Right cardiac atrium (tissue), 5 donors: ENCODE results near the gene RAB6C. TPM values are rescaled to one million over a fixed set of nuclear protein-coding genes. Genes with fewer than 3 reads are reported as not detected.
A peak's percentile ranks its signal among the peaks of the same experiment; 100 is the strongest.
"Not testable (repeated sequence)": the region's sequence is repeated elsewhere in the genome, so short reads cannot be mapped to it uniquely, and the experiment has no call there.

Experiments used
- ATAC-seq, 2 donors: fragments of 200-7000 bp; cut with Tn5 transposase; one replicate each; pipeline versions ENCODE4 v1.8.0 to v1.9.1; 2020; ENCODE audit warnings: moderate library complexity in 2 of 2, mild to moderate bottlenecking in 1 of 2
- DNase-seq, 3 donors: peaks; one replicate each; pipeline ENCODE4 v3.0.0-alpha.2; 2020
- H3K27ac ChIP-seq: one replicate; pipeline ENCODE4 v1.5.1; 2013; ENCODE audit warnings: mild to moderate bottlenecking, low read length, control low read depth, moderate library complexity
- H3K27me3 ChIP-seq: one replicate; pipeline ENCODE4 v1.6.1; 2013; ENCODE audit not compliant: control insufficient read depth, insufficient read depth
- H3K4me1 ChIP-seq: one replicate; pipeline ENCODE4 v1.6.1; 2013; ENCODE audit warnings: low read length; ENCODE audit not compliant: control insufficient read depth, insufficient read depth
- H3K4me3 ChIP-seq: one replicate; pipeline ENCODE4 v1.5.1; 2013; ENCODE audit warnings: low read length, control low read depth
- H3K9me3 ChIP-seq: one replicate; pipeline ENCODE4 v1.6.1; 2013; ENCODE audit warnings: low read length; ENCODE audit not compliant: control insufficient read depth
- WGBS: extraction: QIAGEN DNeasy Blood & Tissue Kit; methylation state at CpG from one replicate; pipeline ENCODE4 v1.1.7; 2013; 5-methylcytosine and 5-hydroxymethylcytosine counted together
- intact Hi-C, 4 donors: fragments of 100-400 bp; cut with DNase I; formaldehyde crosslinking; loops; one replicate each; pipeline versions ENCODE4 v1.11.0 to v1.14.0; 2022 to 2023
- long read RNA-seq, 4 donors: library from polyadenylated mRNA; unstranded; transcript quantifications; one replicate each; pipeline ENCODE4 v2.0.0, GENCODE V29; 2020 to 2021
- polyA plus RNA-seq: library from polyadenylated mRNA; stranded (reverse); fragments of 200-250 nt; gene quantifications from one replicate; pipeline ENCODE4 v1.2.3, GENCODE V29; 2013
- total RNA-seq, 4 donors: library from RNA; stranded (reverse); fragmentation: NEBNext Ultra II Directional; extraction: Animal tissue kit (Norgen Biotek cat#: 25700); gene quantifications; one replicate each; pipeline ENCODE4 v1.2.1, GENCODE V29; 2021
- donor health status: healthy with polysubstance abuse.
- donor health status: DM: no; HTN: yes; CAD: no.
- donor health status: DM: no; HTN: no; CAD: no.
- donor health status: DM: no; HTN: yes; CAD: no; lungs with severe emphysema.
- donor health status: DM: yes; HTN: yes; CAD: no.

The RAB6C gene
- total RNA-seq (under 1 TPM in 1 of 4 donors, not detected in 3; 0.14 TPM), polyA plus RNA-seq (0.07 TPM)
- long read RNA-seq, donor 1, result 0 reads
- long read RNA-seq, donor 2, result 0 reads
- long read RNA-seq, donor 3, result 0 reads
- long read RNA-seq, donor 4, result 0 reads

DNA sequence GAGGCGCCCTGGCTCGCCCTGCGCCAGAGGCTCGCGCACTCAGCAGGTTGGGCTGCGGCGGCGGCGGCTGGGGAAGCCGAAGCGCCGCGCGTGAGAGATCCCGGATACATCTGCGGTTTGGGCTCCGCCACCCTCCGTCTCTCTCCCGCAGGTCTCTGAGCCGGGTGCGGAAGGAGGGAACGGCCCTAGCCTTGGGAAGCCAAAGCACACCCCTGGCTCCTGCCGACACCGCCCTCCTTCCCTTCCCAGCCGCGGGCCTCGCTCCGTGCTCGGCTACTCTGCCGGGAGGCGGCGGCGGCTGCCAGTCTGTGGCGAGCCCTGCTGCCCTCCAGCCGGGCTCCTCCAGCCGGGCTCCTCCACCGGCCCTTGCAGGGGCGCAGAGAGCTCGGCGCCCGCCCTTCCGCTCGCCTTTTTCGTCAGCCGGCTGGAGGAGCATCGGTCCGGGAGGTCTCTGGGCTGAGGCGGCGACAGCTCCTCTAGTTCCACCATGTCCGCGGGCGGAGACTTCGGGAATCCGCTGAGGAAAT lies at the start of gene RAB6C:
TSS of gene RAB6C (plus strand) at position 38 of the 527 bp plus-strand sequence. CDS start at position 488, 450 bp downstream.
- DNase-seq, result peak; percentile 16 to 56 (median 43)

DNA sequence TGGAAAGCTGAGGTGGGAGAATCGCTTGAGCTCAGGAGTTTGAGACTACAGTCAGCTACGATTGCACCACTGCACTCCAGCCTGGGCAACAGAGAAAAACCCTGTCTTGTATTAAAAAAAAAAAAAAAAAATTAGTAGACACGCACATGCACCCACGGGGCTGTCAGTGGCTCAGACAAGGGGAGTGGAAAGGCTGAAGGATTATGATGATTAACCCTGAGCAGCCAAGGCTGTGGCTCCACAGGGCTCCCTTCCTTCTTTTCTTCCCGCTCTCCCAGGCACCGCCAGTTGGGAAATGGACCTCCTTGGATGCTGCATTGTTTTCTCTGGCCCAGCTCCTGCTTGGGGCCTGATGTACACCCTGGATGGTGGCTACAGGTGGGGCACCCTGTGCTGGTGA lies 49.0 kb upstream of the RAB6C start:
- no peak overlapping the region for H3K27ac ChIP-seq
- intact Hi-C loops, result no loop called here
- H3K9me3 ChIP-seq, result no peaks in the 10 kb centered on the region
- DNase-seq, result no peak
- no peak for ATAC-seq
- WGBS, result 55% methylated on average over 6 of the region's 6 CpGs
- H3K4me3 ChIP-seq, result no peak overlapping the region
- H3K4me1 ChIP-seq, result no peaks in the 10 kb centered on the region
- H3K27me3 ChIP-seq, result peaks cover 2% of the 10 kb centered on the region

More for the DNA sequence above, at the start of gene RAB6C:
- H3K4me3 ChIP-seq, result peak within 1 kb of the TSS; percentile 60
- H3K27me3 ChIP-seq, H3K27ac ChIP-seq, H3K4me1 ChIP-seq, H3K9me3 ChIP-seq, intact Hi-C loops: not testable (repeated sequence)
- WGBS, result 1% methylated on average over 54 of the region's 54 CpGs
- ATAC-seq, result peak; percentile 84 to 88

DNA sequence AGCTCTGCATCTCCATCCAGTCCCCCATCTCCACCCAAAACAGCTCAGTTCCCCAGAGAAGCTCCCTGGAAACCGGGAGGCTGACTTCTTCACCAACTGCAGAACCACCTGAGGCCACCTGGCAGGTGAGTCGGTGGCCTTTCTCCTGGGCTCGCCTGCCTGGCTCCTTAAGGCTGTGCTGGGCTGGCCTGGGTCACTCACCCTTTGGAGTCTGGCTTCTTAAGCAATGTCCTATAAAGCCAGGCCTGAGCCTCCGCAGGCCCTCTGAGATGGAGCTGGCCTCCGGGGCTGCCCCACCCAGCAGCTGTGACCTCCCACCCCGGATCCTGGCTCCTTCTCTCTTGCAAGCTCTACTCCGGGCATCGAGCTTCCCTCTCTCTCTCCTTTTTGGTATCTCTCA lies 46.1 kb upstream of the RAB6C start:
- H3K27me3 ChIP-seq, intact Hi-C loops, H3K27ac ChIP-seq, H3K9me3 ChIP-seq, DNase-seq, H3K4me1 ChIP-seq, ATAC-seq, H3K4me3 ChIP-seq: not testable (repeated sequence)
- WGBS, result 45% methylated on average over 8 of the region's 8 CpGs

DNA sequence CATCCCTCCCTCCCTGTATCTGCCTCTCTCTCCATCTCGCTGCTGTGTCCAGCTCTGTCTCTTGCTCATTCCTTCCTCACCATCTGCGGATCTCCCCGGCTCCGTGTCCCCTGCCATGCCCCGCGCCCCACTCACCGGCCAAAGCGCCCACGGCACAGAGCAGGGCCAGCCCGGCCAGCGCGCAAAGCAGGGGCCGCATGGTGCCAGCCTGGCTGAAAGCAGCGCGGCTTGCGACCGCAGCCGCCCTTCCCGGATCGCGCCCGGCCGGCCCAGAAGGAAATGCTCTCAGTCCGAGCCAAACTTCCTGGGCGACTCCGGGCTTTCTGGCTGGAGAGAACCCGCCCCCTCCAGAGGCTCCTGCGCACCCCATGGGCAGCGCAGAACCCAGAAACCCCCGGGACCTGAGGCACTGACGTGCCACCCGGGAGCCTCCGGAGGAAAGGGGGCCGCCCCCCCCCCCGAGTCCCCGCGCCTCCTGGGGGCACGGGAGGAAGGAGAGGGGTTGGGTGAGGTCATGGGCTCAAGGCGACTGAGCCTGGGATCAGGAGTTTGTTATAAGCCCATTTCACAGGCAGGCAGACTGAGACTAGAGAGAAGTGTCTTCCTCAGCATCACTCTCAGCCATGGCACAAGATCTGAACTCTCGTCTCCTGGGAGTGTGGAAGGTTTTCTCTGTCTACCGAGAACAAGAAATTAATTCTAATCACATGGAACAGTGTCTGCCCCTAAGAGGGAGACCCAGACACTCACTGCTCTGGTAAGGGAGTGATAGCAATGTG lies 45.2 kb upstream of the RAB6C start:
- no peak for DNase-seq
- Histone ChIP-seq H3K27ac (no peak overlapping the region), H3K4me1 (no peaks in the 10 kb centered on the region), H3K4me3 (no peak overlapping the region), H3K9me3 (no peaks in the 10 kb centered on the region), H3K27me3 (no peaks in the 10 kb centered on the region)
- 5% methylated on average over 41 of the region's 41 CpGs for WGBS
- intact Hi-C loops, result no loop called here
- ATAC-seq, result peak; percentile 19 to 53

DNA sequence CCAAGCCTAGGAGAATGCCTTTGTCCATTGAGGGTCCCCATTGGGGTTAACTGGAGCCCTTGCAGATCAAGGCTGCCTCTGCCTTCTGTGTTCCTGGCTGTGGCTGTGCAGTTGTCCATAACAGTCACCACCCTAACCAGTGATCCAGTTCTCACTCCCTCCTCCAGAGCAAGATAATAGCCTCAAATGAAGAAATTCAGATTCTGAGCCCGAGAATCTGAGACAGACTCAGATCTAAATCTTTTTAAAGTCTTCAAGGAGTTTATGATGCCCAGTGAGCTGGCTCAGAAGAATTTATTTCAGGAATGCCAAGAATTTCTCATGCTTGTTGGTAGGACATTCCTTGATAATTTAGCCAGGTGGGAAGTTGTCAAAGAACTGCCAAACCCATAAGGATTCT lies 44.3 kb upstream of the RAB6C start:
- intact Hi-C loops, result no loop called here
- Histone ChIP-seq H3K4me3 (no peak overlapping the region), H3K9me3 (no peaks in the 10 kb centered on the region), H3K4me1 (no peaks in the 10 kb centered on the region), H3K27ac (no peak overlapping the region), H3K27me3 (no peaks in the 10 kb centered on the region)
- ATAC-seq (no peak), DNase-seq (no peak)
- 31% methylated on average over 1 of the region's 1 CpG for WGBS

DNA sequence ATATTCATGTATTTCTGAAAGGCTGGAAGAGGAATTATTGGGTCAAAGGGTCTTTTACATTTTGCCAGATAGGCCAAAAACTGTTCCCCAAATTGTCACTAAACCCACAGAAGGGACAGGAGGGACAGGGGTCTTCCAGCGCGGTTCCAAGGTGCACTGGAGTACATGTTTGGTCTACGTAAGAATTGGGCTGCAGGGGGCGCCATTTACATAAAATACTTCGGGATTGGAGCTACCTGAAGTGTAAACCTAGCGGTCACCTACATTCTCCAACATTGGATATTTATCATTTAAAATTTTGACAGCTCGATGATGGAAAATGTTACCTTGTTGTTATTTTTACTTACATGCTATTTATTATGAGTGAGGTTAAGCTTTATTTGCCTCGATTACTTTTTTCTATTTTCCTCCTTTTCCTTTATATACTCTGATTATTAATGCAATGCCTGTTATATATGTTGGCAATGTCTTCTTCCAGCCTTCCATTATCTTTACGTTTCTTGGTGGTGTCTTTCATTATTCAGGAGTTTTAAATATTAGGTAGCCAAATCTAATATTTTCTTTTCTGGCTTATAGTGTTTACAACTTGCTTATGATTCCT lies 43.0 kb upstream of the RAB6C start:
- Histone ChIP-seq H3K4me1 (no peaks in the 10 kb centered on the region), H3K27me3 (no peaks in the 10 kb centered on the region), H3K9me3 (no peaks in the 10 kb centered on the region), H3K27ac (no peak overlapping the region), H3K4me3 (no peak overlapping the region)
- ATAC-seq, result no peak
- WGBS, result 75% methylated on average over 9 of the region's 9 CpGs
- intact Hi-C loops, result no loop called here
- DNase-seq, result no peak

DNA sequence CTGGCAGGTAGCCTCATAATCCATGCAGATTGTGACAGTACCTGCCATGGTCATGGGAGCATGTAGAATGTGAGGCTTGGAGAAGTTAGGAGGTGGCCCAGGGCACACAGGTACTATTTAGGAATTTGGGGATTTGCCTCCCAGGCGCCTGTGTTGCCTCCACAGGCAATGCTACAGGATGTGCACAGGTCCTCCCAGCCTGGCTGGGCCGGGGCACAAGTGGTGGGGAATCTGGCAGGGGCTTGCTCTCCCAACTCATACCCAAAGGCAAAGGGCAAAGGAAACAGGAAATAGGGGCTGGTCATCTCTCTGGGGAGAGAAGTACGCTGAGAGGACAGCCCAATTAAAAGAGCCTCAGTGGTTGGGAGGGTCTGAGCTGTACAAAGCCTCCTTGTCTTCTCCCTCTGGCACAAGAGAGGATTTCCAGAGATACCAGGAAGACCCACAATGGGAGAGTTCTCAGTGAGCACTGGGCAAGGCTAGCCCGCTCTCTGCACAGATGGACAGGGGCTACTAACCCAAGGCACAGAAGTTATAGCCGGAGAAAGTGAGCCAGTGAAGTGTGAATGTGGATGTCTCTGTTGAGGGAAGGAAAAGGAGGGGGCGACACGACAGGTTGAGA lies 40.5 kb upstream of the RAB6C start:
- ATAC-seq, H3K9me3 ChIP-seq, H3K27ac ChIP-seq, intact Hi-C loops, DNase-seq, H3K27me3 ChIP-seq, H3K4me1 ChIP-seq, H3K4me3 ChIP-seq: not testable (repeated sequence)
- WGBS, result 78% methylated on average over 7 of the region's 7 CpGs

DNA sequence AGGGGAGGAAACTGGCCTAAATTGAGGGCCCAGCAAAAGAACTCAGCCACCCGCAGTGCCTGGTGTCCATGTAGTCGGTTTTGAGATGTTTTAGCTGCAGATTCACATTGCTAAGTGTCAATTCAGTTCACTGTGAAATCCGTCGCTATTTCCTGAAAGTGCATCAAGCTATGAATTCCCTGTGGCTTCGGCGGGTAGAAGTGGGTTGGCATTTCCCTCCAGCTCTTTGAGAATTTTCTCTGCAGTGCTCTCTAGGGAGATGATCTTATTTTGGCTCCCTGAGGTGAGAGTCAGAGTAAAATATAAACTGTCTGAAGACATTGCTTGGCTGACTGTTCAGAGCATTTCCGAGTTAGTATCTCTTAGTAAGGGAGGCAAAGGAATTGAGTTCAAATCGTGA lies 36.0 kb upstream of the RAB6C start:
- ATAC-seq, H3K4me1 ChIP-seq, H3K27ac ChIP-seq, H3K4me3 ChIP-seq, intact Hi-C loops, H3K27me3 ChIP-seq, DNase-seq, H3K9me3 ChIP-seq: not testable (repeated sequence)
- WGBS, result 71% methylated on average over 8 of the region's 8 CpGs

DNA sequence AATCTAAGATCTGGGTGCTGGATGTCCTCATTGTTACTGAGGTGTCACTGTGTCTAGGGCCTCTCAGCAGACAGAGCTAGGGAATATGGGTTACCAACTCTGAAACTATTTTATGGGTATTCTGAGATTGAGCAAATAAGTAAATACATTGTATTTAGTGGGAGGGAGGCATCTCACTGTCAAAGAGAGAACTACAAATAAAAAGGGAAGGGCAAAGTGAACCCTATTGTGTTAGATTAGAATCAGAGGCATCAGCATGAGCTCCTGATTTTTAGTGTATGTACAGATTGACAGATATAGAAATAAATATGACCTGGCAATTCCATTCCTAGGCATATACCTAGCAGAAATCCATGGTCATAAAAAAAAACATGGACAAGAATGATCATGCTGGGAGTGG lies 33.9 kb upstream of the RAB6C start:
- H3K9me3 ChIP-seq, result no peaks in the 10 kb centered on the region
- intact Hi-C loops, result no loop called here

DNA sequence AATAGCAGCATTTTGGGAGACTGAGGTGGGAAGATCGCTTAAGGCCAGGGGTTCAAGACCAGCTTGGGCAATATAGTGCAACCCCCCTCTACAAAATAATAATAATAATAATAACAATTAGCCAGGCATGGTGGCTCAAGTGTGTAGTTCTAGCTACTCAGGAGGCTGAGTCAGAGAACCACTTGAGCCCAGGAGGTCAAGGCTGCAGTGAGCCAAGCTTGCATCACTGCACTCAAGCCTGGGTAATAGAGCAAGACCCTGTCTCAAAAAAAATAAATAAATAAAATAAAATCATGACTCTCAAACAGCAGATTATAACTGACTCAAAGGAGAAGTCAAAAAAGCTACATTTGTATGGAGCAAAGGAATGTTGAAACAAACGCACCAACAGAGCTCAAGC lies 31.8 kb upstream of the RAB6C start:
- intact Hi-C loops, H3K4me3 ChIP-seq, H3K27ac ChIP-seq, ATAC-seq, DNase-seq, H3K27me3 ChIP-seq, H3K9me3 ChIP-seq, H3K4me1 ChIP-seq: not testable (repeated sequence)
- 43% methylated on average over 2 of the region's 2 CpGs for WGBS

More for the DNA sequence above, 33.9 kb upstream of the RAB6C start:
- no peak overlapping the region for H3K4me3 ChIP-seq
- DNase-seq (no peak), ATAC-seq (no peak)
- no peaks in the 10 kb centered on the region for H3K4me1 ChIP-seq
- no peak overlapping the region for H3K27ac ChIP-seq
- no peaks in the 10 kb centered on the region for H3K27me3 ChIP-seq

DNA sequence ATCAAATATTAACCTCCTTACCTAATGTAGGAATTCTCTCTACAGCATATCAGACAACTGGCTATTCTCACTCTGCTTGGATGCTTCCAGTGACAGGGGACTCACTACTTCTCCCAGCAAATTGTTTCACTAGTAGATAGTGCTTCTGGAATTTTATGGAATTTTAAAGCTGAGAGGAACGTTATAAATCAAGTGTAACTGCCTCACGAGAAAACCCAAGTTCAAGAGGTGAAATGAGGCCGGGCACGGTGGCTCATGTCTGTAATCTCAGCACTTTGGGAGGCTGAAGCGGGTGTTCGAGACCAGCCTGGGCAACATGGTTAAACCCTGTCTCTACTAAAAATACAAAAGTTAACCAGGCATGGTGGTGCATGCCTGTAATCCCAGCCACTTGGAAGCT lies 23.3 kb upstream of the RAB6C start:
- WGBS, result 83% methylated on average over 6 of the region's 6 CpGs
- H3K27me3 ChIP-seq, H3K9me3 ChIP-seq, intact Hi-C loops, ATAC-seq, DNase-seq, H3K27ac ChIP-seq, H3K4me3 ChIP-seq, H3K4me1 ChIP-seq: not testable (repeated sequence)
